HepG2 (cell line): Measurements from ENCODE around the gene IFNLR1. TPM values are rescaled to one million over a fixed set of nuclear protein-coding genes. Genes with fewer than 3 reads are reported as not detected.
A peak's percentile ranks its signal among the peaks of the same experiment; 100 is the strongest.

Experiments
- CEBPB ChIP-seq: IDR thresholded peaks from 2 replicates; pipeline ENCODE4 v1.6.1; 2011; ENCODE audit warnings: low read depth, low read length, improper control_type of control experiment, borderline replicate concordance
- DMAP1 ChIP-seq: IDR thresholded peaks from 2 replicates; pipeline ENCODE4 v1.6.1; 2016
- FOXO1 ChIP-seq: sonication (generic); formaldehyde crosslinking; IDR thresholded peaks from 2 replicates; pipeline ENCODE4 v1.4.0; 2020; ENCODE audit warnings: missing genetic modification reagents
- JDP2 ChIP-seq: sonication (generic); formaldehyde crosslinking; IDR thresholded peaks from 2 replicates; pipeline ENCODE4 v1.8.1; 2022; ENCODE audit warnings: missing genetic modification reagents, borderline replicate concordance
- MIXL1 ChIP-seq: IDR thresholded peaks from 2 replicates; pipeline ENCODE4 v1.6.1; 2016
- RBAK ChIP-seq: sonication (generic); formaldehyde crosslinking; IDR thresholded peaks from 2 replicates; pipeline ENCODE4 v1.5.1; 2020; ENCODE audit warnings: mild to moderate bottlenecking, missing genetic modification reagents
- SRSF4 ChIP-seq: fragments of 200-400 bp; formaldehyde crosslinking; IDR thresholded peaks from one replicate; pipeline ENCODE4 v1.6.1; 2018; ENCODE audit warnings: mild to moderate bottlenecking, low read depth, low read length, moderate library complexity; ENCODE audit not compliant: poor library complexity, severe bottlenecking
- STAG1 ChIP-seq: sonication (generic); formaldehyde crosslinking; IDR thresholded peaks from 2 replicates; pipeline ENCODE4 v1.4.0; 2020; ENCODE audit warnings: missing genetic modification reagents
- XRCC5 ChIP-seq: fragments of 200-400 bp; formaldehyde crosslinking; optimal IDR thresholded peaks from 2 replicates; pipeline ENCODE3; 2017; ENCODE audit warnings: mild to moderate bottlenecking, low read length
- ZFP62 ChIP-seq: sonication (generic); formaldehyde crosslinking; IDR thresholded peaks from 2 replicates; pipeline ENCODE4 v1.4.0; 2020; ENCODE audit warnings: missing genetic modification reagents
- ZNF841 ChIP-seq: sonication (generic); formaldehyde crosslinking; IDR thresholded peaks from 2 replicates; pipeline ENCODE4 v1.8.1; 2023; ENCODE audit warnings: missing genetic modification reagents, borderline replicate concordance
- polyA plus RNA-seq, 8 experiments: library from polyadenylated mRNA; depleted of rRNA in 3 of 8; stranded (reverse) in 7 of 8; unstranded in 1 of 8; fragments of >200 nt; fragmentation: Illumina TruSeq in 4 of 8; extraction: Trizol in 4 of 8; gene quantifications; 2 replicates each; pipeline versions ENCODE4 v1.2.1 to v1.2.3, GENCODE V29; 2011 to 2016; ENCODE audit warnings: low read depth in 4 of 8, missing spikeins in 1 of 8, mixed read lengths in 1 of 8; ENCODE audit not compliant: insufficient read depth in 1 of 8
- total RNA-seq, 5 experiments: library from RNA; depleted of rRNA; stranded (reverse); fragments of >200 nt; fragmentation: Illumina TruSeq; extraction: Trizol; gene quantifications; 2 replicates each; pipeline ENCODE4 v1.2.3, GENCODE V29; 2016; ENCODE audit warnings: low read depth in 1 of 5
- TF ChIP-seq, protein P1 (sequence below): sonication (generic); formaldehyde crosslinking; IDR thresholded peaks from 2 replicates; pipeline ENCODE4 v1.5.0; 2020; ENCODE audit warnings: missing genetic modification reagents
- TF ChIP-seq, protein P2 (sequence below): sonication (generic); formaldehyde crosslinking; IDR thresholded peaks from 2 replicates; pipeline ENCODE4 v1.4.0; 2020; ENCODE audit warnings: missing genetic modification reagents
- TF ChIP-seq, protein P3 (sequence below): sonication (generic); formaldehyde crosslinking; IDR thresholded peaks from 2 replicates; pipeline ENCODE4 v1.5.0; 2020; ENCODE audit warnings: mild to moderate bottlenecking, missing genetic modification reagents, borderline replicate concordance
- TF ChIP-seq, protein P4 (sequence below): sonication (generic); formaldehyde crosslinking; IDR thresholded peaks from 2 replicates; pipeline ENCODE4 v1.4.0; 2020; ENCODE audit warnings: missing genetic modification reagents, borderline replicate concordance
- TF ChIP-seq, protein P5 (sequence below): sonication (generic); formaldehyde crosslinking; IDR thresholded peaks from 2 replicates; pipeline ENCODE4 v1.5.1; 2020; ENCODE audit warnings: mild to moderate bottlenecking, missing genetic modification reagents, borderline replicate concordance

The IFNLR1 gene
- total and polyA plus RNA-seq, 2 of the 13 experiments (the other 11 are each of a cell fraction or from before 2014, with no cell fraction given), result 3.8 to 8.5 TPM

DNA sequence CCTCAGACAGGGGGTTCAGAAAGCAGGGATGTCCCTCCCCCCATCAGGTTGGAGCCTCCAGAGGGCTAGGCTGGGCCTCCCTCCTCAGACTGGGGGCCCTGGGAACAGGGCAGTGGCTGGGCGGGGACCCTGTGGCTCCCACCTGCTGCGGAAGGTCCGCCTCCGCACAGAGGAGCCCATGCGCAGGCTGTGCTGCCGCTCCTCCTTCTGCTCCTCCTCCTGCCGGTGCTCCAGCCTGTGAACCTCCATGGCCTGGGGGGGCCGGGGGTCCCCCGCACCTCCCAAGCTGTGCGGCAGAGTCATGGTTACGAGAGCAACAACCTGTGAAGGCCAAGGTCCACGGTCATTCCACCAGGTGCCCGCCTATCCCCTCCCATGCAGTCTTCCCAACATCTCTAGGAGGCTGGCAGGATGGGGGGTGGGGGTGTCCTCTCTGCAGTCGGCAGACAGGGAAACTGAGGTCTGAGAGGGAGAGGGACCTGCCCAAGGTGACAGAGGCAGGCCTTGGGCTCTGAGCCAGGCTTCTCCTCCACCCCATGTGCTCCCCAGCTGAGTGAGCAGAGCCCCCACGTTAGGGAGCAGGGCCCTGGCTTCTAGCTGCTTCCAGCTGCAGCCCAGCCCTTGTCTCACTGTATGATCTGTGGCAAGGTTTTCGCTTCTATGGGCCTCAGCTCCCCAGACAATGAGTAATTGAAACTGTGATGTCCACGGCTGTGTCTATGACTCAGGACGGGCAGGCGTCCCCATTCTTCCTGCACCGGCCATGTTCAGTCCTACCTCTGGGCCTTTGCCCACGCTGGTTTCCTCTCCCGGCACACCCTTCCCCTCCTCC is 78.5 kb downstream of the IFNLR1 start (continued):
- TF ChIP-seq, protein P1, sequence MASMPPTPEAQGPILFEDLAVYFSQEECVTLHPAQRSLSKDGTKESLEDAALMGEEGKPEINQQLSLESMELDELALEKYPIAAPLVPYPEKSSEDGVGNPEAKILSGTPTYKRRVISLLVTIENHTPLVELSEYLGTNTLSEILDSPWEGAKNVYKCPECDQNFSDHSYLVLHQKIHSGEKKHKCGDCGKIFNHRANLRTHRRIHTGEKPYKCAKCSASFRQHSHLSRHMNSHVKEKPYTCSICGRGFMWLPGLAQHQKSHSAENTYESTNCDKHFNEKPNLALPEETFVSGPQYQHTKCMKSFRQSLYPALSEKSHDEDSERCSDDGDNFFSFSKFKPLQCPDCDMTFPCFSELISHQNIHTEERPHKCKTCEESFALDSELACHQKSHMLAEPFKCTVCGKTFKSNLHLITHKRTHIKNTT (CRISPR knock-in tag), result no peak
- TF ChIP-seq STAG1, result no peak
- no peak; the same call in 1 of the 2 replicates for TF ChIP-seq FOXO1
- no peak for TF ChIP-seq XRCC5
- no peak for TF ChIP-seq RBAK
- no peak for TF ChIP-seq MIXL1 (CRISPR knock-in tag)
- TF ChIP-seq JDP2, result no peak
- no peak for TF ChIP-seq SRSF4
- TF ChIP-seq, protein P2, sequence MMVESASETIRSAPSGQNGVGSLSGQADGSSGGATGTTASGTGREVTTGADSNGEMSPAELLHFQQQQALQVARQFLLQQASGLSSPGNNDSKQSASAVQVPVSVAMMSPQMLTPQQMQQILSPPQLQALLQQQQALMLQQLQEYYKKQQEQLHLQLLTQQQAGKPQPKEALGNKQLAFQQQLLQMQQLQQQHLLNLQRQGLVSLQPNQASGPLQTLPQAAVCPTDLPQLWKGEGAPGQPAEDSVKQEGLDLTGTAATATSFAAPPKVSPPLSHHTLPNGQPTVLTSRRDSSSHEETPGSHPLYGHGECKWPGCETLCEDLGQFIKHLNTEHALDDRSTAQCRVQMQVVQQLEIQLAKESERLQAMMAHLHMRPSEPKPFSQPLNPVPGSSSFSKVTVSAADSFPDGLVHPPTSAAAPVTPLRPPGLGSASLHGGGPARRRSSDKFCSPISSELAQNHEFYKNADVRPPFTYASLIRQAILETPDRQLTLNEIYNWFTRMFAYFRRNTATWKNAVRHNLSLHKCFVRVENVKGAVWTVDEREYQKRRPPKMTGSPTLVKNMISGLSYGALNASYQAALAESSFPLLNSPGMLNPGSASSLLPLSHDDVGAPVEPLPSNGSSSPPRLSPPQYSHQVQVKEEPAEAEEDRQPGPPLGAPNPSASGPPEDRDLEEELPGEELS (CRISPR knock-in tag), result peak; percentile 68
- TF ChIP-seq, protein P3, sequence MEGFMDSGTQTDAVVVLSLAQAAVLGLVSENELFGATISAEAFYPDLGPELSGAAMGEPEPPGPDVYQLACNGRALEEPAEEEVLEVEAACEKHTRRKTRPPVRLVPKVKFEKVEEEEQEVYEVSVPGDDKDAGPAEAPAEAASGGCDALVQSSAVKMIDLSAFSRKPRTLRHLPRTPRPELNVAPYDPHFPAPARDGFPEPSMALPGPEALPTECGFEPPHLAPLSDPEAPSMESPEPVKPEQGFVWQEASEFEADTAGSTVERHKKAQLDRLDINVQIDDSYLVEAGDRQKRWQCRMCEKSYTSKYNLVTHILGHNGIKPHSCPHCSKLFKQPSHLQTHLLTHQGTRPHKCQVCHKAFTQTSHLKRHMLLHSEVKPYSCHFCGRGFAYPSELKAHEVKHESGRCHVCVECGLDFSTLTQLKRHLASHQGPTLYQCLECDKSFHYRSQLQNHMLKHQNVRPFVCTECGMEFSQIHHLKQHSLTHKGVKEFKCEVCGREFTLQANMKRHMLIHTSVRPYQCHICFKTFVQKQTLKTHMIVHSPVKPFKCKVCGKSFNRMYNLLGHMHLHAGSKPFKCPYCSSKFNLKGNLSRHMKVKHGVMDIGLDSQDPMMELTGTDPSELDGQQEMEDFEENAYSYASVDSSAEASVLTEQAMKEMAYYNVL (CRISPR knock-in tag), result no peak
- TF ChIP-seq ZFP62 (CRISPR knock-in tag), result no peak
- TF ChIP-seq, protein P4, sequence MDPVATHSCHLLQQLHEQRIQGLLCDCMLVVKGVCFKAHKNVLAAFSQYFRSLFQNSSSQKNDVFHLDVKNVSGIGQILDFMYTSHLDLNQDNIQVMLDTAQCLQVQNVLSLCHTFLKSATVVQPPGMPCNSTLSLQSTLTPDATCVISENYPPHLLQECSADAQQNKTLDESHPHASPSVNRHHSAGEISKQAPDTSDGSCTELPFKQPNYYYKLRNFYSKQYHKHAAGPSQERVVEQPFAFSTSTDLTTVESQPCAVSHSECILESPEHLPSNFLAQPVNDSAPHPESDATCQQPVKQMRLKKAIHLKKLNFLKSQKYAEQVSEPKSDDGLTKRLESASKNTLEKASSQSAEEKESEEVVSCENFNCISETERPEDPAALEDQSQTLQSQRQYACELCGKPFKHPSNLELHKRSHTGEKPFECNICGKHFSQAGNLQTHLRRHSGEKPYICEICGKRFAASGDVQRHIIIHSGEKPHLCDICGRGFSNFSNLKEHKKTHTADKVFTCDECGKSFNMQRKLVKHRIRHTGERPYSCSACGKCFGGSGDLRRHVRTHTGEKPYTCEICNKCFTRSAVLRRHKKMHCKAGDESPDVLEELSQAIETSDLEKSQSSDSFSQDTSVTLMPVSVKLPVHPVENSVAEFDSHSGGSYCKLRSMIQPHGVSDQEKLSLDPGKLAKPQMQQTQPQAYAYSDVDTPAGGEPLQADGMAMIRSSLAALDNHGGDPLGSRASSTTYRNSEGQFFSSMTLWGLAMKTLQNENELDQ, result no peak
- no peak for TF ChIP-seq ZNF841 (CRISPR knock-in tag)
- TF ChIP-seq DMAP1, result peak; percentile 18; the same call in 1 of the 2 replicates
- TF ChIP-seq, protein P5, sequence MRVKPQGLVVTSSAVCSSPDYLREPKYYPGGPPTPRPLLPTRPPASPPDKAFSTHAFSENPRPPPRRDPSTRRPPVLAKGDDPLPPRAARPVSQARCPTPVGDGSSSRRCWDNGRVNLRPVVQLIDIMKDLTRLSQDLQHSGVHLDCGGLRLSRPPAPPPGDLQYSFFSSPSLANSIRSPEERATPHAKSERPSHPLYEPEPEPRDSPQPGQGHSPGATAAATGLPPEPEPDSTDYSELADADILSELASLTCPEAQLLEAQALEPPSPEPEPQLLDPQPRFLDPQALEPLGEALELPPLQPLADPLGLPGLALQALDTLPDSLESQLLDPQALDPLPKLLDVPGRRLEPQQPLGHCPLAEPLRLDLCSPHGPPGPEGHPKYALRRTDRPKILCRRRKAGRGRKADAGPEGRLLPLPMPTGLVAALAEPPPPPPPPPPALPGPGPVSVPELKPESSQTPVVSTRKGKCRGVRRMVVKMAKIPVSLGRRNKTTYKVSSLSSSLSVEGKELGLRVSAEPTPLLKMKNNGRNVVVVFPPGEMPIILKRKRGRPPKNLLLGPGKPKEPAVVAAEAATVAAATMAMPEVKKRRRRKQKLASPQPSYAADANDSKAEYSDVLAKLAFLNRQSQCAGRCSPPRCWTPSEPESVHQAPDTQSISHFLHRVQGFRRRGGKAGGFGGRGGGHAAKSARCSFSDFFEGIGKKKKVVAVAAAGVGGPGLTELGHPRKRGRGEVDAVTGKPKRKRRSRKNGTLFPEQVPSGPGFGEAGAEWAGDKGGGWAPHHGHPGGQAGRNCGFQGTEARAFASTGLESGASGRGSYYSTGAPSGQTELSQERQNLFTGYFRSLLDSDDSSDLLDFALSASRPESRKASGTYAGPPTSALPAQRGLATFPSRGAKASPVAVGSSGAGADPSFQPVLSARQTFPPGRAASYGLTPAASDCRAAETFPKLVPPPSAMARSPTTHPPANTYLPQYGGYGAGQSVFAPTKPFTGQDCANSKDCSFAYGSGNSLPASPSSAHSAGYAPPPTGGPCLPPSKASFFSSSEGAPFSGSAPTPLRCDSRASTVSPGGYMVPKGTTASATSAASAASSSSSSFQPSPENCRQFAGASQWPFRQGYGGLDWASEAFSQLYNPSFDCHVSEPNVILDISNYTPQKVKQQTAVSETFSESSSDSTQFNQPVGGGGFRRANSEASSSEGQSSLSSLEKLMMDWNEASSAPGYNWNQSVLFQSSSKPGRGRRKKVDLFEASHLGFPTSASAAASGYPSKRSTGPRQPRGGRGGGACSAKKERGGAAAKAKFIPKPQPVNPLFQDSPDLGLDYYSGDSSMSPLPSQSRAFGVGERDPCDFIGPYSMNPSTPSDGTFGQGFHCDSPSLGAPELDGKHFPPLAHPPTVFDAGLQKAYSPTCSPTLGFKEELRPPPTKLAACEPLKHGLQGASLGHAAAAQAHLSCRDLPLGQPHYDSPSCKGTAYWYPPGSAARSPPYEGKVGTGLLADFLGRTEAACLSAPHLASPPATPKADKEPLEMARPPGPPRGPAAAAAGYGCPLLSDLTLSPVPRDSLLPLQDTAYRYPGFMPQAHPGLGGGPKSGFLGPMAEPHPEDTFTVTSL (CRISPR knock-in tag), result no peak
- TF ChIP-seq CEBPB, result no peak
